NCI-H345 treated with DMSO at 0.1 percent for 48 hours (cell line): ENCODE data around the gene LAMP1.
"Not testable (repeated sequence)": the region's sequence is repeated elsewhere in the genome, so short reads cannot be mapped to it uniquely, and the experiment has no call there.

Source experiments
- DNase-seq: peaks from one replicate; lab custom pipeline; 2025; ENCODE audit not compliant: unreplicated experiment; lab: John Stamatoyannopoulos, UW

LAMP1 gene

DNA sequence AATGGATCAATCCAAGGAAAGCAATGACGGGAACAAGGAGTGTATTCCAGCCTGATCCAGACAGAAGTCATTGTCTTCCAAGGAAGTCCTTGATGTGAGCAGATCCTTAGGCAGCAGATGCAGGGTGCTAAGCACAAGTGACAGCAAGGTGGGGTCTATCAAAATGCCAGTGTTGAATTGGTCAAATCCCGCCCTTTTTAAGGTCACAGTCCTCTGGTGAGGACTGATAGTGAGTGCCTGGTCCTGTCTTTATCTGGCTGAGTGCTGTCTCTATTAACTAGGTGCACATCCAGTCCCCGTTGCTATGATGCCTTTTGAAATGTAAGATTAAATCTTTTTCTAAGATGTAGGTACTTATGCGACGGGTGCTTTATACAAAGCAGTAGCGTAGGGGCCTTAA is 1.3 kb upstream of the LAMP1 start:
- no peak for DNase-seq

DNA sequence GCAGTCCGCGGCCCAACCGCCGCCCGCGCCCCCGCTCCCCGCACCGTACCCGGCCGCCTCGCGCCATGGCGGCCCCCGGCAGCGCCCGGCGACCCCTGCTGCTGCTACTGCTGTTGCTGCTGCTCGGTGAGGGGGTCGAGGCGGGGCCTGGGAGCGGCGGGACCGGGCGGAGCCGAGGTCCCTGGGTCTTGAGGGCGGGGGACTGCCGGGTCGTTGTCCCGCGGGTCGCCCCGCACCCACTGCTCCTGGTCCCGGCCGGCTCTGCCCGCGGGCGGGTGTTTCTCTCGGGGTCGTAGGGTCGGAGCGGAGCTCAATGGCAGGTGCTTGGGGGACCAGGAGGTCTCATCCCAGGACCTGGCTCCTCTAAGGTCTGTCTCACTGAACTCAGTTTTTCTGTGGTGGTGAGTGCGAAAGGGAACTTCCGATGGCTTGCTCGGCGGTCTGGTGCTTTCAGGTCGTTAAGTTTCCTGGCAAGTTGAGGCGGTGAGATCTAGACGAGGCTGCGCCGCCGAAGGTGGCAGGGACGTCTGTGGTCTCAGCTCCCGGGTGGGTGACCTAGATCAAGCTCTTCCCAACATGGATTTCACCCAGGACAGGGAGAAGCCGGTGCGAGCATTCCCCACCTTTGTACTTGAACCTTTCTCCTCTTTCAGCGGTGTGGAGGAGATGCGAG is 467 bp downstream of the LAMP1 start:
- DNase-seq: no peak

DNA sequence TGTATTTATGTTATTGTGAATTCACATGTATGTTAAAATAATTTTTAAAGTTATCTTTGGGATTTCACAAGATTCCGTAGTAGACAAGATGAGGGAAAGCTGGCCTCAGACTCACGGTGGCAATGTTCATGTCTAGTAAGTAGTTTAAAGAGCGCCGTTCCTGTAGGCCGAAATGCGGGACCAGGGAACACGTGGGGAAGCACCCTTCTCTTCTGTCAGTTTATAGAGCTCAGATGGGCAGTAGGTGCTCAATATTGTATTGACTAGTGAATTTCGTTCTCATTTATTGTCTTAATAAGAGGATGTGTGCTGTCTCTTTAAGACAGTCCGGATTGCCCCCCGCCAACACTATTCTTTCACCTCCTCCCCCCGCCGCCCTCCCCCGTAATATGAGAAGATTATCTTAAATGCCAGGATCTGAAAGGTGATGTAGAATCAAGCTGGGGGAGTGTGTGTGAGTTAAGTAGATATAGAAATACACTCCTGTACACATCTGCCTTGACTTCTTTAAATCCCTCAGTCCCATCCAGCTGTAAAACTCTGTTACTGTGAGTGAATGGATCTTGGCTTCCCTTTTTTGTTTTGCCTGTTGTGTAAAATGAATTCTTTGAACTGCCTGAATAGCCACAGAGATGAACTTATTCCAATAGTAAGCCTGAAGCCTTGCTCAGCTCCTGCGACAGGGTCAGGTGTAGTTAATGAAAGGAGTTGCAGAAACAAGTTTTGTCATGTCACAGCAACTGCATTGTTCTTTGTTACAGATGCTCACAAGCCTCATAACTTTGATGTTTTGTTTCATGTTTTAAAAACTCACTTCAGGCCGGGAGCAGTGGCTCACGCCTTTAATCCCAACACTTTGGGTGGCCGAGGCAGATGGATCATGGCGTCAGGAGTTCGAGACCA is 1.3 kb downstream of the LAMP1 start:
- no peak for DNase-seq

DNA sequence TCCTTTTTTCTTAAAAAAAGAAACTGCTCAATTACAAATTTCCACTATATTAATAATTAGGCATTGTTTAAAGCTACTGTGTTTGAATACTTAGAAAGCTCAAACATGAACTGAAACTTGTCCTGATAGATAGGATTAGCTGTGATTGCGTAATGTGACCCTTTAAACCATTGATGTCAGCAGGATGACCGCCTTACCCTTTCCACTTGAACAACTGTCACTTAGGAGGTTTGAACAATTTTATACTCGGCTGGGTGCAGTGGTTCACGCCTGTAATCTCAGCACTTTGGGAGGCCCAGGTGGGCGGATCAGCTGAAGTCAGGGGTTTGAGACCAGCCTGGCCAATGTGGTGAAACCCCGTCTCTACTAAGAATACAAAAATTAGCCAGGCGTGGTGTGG is 2.9 kb downstream of the LAMP1 start:
- no peak for DNase-seq

DNA sequence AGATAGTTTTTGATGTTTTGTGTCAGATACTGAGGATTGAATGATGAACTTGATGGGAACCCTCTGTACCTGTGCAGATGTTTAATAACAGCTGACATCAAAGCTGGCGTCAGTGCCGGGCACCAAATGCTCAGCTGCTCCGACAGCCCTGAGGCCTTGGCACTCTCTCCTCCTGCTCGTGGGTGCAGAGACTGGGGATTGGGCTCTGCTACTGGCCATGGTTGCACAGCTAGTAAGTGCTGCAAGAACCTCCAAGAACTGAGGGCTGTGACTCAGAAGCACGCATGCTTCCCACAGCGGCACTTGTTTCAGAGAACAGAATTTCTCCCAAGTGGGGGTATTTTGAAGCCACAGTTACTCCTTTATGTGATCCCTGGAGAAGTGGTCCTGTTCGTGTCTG is 5.9 kb downstream of the LAMP1 start:
- DNase-seq: no peak

DNA sequence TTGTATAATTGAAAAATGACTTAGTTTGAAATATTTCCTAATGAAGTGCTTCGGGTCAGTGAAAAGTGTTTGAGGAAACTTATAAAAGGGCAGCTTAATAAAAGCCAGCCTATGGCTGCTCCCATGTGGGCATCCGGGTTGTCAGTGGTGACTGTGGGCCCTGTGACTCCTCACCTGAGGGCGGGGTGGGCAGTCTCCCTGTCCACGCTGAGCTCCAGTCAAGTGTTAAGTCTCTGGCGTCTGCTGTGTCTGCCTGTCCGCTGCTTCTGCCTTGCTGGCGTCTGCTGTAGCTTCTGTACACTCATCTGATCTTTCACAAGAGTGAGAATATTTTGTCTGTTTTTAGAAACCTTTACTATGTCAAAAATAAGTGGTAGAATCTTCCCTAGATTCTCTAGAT is 7.1 kb downstream of the LAMP1 start:
- DNase-seq: no peak

DNA sequence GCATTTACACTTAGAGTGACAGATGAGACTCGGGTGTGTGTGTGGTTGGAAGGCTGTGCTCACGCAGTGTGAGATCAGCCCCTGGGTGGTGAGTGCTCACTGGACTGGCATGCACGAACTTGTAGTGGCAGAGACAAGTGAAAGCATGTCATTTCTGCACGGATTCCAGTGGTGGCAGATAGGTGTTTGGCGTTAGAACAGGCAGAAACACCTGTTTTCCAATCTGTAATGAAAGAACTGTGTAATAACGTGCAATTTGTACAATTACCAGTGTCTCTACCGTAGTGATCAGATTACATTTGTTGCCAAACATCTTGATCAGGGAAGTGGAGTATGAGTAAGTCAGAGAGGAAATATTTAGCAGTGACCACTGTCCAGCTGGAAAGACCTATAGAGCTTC is 8.2 kb downstream of the LAMP1 start:
- no peak for DNase-seq

DNA sequence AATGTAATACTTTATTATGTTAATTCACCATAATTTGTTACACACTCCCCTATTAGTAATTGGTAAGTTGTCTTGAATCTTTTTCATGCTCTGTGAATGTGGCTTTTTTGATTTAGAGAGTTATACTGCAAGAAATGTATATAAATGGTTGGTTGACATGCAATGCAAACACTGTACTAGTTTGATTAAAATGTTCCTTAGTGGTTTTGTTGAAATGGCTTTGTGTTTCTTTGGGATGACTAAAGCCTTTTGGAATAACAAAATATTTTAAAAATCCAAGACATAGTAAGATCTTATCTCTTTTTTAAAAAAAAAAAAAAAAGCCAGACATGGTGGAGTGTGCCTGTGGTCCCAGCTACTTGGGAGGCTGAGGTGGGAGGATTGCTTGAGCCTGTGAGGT is 10.5 kb downstream of the LAMP1 start:
- no peak for DNase-seq

DNA sequence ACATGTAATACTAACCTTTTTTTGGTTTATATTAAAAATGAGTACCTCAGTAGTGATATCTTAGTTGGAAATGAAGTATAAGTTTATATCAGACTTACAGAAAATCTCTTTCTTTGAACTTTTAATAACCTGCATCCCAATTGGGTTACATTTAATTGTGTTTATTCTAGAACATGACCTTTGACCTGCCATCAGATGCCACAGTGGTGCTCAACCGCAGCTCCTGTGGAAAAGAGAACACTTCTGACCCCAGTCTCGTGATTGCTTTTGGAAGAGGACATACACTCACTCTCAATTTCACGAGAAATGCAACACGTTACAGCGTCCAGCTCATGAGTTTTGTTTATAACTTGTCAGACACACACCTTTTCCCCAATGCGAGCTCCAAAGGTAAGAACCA is 12.4 kb downstream of the LAMP1 start:
- DNase-seq: no peak

DNA sequence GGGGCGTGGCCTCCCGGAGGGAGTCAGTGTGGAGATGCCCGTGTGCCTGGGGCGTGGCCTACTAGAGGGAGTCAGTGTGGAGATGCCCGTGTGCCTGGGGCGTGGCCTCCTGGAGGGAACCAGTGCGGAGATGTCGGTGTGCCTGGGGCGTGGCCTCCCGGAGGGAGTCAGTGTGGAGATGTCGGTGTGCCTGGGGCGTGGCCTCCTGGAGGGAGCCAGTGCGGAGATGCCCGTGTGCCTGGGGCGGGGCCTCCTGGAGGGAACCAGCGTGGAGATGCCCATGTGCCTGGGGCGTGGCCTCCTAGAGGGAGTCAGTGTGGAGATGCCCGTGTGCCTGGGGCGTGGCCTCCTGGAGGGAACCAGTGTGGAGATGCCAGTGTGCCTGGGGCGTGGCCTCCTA is 17.1 kb downstream of the LAMP1 start:
- not testable (repeated sequence) for DNase-seq

DNA sequence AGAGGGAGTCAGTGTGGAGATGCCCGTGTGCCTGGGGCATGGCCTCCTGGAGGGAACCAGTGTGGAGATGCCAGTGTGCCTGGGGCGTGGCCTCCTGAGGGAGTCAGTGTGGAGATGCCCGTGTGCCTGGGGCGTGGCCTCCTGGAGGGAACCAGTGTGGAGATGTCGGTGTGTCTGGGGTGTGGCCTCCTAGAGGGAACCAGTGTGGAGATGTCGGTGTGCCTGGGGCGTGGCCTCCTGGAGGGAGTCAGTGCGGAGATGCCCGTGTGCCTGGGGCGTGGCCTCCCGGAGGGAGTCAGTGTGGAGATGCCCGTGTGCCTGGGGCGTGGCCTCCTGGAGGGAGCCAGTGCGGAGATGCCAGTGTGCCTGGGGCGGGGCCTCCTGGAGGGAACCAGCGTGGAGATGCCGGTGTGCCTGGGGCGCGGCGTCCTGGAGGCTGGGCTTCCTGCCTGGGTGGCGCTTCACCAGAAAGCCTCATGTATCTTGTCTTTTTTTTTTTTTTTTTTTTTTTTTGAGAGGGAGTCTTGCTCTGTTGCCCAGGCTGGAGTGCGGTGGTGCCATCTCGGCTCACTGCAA is 17.9 kb downstream of the LAMP1 start:
- DNase-seq: not testable (repeated sequence)

DNA sequence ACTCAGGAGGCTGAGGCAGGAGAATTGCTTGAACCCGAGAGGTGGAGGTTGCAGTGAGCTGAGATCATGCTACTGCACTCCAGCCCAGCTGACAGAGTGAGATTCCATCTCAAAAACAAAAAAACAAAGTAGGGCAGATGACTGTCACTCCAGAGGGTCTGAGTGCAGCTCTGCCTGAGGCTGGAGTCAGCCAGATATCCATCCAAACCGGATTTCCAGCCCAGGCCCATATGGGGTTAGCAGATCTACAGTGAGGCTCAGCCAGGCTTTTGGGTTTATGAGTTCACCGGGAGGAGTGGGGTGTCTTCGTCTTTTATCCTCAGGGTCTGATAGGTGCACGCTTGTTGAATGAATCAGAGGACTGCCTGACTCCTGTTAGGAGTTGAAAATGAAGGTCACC is 19.0 kb downstream of the LAMP1 start:
- no peak for DNase-seq

DNA sequence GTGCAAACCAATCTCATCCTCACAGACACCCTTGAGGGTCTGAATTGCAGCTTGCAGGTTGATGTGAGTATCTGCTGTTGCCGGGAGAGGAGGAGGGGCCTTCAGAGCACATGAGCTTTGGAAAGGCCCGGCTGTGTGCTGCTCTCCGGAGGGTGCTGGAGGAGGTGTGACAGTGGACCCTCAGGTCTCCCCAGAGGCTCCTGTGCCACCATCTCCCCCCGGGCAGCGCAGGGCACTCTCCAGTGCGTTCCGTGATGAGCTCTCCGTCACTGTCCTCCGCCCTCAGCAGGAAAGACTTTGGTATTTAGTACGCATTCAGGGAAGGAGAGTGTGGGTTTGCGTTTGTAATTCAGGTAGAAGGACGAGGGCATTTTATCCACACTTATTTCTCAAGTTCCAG is 20.0 kb downstream of the LAMP1 start:
- no peak for DNase-seq

DNA sequence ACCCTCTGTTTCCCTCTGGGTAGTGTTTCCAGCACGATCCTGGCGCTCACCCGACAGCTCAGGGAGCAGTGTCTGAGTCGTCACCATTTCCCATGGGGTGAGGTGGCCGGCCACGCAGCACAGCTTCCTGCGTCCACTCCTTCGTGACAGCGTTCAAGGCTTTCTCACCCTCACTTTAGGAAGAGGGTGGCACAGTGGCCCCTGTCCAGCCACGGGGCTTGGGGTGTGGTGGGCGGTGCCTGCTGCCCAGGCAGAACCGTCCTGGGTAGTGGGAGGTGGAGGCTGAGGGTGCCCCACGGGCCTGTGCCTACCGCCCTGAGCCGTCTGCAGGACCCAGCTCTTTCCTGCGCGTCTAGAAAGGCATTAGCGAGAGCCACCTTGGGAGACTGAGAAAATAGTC is 21.9 kb downstream of the LAMP1 start:
- no peak for DNase-seq

DNA sequence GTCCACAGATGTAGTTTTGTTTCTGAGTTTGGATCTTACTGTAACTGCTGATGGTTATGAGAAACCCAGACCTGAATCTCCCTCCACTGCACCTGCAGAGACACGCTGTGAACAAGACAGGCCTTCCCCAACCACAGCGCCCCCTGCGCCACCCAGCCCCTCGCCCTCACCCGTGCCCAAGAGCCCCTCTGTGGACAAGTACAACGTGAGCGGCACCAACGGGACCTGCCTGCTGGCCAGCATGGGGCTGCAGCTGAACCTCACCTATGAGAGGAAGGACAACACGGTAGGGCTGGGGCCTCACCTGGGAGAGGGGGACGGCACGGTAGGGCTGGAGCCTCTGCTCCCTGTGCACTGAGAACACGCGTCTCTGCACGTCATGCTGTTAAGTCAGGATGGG is 22.3 kb downstream of the LAMP1 start:
- no peak for DNase-seq

DNA sequence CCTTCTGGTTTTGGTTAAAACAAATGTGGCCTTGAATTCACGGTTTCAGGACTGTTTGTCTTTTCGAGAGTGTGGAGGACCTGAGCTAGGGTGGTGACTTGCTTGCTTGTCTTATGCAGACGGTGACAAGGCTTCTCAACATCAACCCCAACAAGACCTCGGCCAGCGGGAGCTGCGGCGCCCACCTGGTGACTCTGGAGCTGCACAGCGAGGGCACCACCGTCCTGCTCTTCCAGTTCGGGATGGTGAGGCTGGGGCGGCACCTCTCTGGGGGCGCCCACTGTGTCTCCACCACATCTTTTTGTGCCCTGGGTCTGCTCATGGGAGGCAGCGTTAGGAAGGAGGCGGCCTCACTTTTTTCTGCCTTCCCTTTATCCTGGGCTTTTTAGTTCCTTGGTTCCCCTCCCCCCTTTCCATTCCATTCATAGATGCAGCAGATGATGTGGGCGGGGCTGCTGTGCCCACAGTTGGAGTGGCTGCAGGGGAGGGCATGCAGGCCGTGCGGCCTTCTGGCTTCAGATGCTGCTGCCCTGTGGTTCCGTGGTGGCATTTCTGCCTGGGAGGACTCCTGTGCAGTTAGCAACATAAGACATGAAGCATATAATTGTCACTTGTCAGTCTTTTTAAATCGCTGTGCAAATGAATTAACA is 23.3 kb downstream of the LAMP1 start:
- DNase-seq: no peak

DNA sequence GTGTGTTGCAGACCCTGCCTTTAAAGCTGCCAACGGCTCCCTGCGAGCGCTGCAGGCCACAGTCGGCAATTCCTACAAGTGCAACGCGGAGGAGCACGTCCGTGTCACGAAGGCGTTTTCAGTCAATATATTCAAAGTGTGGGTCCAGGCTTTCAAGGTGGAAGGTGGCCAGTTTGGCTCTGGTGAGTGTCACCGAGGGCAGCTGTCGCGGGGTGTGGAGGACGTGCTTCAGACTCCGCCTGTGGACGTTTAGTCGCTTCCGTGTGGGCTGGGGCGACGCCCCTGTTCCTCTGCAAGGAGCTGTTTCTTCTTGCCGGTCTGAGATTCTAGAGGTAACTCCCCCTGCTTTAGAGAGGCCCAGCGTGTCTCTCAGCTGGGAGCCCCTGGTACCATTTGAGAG is 24.5 kb downstream of the LAMP1 start:
- DNase-seq: no peak

DNA sequence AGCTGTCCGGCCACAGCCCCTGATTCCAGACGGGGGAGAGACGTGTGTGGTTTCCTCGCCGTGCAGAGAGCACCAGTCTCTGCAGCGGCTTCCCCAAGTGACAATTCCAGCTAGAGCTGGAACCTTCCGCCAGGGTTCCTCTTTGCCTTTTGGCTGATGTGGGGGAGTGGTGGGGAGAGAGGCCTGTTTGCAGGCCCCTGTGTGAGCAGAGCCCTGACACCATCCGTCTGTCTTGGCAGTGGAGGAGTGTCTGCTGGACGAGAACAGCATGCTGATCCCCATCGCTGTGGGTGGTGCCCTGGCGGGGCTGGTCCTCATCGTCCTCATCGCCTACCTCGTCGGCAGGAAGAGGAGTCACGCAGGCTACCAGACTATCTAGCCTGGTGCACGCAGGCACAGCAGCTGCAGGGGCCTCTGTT is 25.0 kb downstream of the LAMP1 start:
- no peak for DNase-seq

DNA sequence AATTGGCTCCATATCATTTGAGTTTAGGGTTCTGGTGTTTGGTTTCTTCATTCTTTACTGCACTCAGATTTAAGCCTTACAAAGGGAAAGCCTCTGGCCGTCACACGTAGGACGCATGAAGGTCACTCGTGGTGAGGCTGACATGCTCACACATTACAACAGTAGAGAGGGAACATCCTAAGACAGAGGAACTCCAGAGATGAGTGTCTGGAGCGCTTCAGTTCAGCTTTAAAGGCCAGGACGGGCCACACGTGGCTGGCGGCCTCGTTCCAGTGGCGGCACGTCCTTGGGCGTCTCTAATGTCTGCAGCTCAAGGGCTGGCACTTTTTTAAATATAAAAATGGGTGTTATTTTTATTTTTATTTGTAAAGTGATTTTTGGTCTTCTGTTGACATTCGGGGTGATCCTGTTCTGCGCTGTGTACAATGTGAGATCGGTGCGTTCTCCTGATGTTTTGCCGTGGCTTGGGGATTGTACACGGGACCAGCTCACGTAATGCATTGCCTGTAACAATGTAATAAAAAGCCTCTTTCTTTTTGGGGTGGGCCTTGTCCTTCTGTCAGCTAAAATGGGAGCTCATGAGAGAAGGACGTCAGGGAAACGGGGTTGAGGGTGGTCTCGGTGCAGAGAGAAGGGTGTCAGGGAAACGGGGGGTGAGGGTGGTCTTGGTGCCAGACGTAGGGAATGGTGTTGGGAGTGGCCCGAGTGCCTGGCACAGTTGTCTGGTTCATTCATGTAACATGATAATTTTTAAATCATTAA is 26.0 kb downstream of the LAMP1 start:
- no peak for DNase-seq

DNA sequence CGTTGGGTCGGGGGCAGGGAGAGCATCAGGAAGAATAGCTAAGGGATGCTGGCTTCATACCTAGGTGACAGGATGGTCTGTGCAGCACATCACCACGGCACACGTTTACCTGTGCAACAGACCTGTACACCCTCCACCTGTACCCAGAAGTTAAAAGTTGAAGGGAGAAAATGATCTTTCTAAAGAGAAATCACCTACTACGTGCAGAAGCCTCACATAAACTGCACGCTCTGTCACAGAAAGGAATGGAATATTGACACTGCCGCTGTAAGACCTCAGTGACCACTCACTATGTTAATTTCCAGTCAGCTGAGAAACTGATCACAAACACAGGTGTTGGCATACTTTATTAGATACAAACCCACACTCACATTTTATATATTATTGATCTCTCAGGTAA is 26.8 kb downstream of the LAMP1 start:
- DNase-seq: no peak

DNA sequence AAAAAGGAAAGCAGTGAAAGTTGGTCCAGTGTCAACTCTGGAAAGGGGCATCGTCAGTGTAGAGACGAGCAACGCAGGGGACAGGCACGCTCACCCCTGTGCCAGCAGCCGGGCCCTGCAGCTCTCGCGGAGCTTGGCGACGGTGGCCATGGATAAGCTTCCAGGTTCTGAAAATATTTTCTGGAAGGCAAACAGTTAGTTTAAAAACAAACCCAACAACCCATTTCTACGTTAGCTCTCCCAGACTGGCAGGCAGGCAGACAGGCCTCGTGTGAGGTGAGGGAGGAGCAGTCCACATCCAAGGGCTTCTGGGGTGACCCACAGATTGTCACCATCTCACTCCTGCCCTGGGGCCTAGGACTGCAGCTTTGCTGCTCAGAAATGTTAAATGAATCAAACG is 27.4 kb downstream of the LAMP1 start:
- DNase-seq: no peak
